H1 (cell line): ENCODE data around the gene APOBEC3H. TPM values are rescaled to one million over a fixed set of nuclear protein-coding genes. Genes with fewer than 3 reads are reported as not detected.
A peak's percentile ranks its signal among the peaks of the same experiment; 100 is the strongest.

ENCODE experiments used
- CTCF ChIA-PET: fragments of 300-600 bp; sonication (Branson Sonifier 250); formaldehyde crosslinking; loops from one replicate; lab custom pipeline; 2021; ENCODE audit not compliant: partially characterized antibody; lab: Charles Lee
- POLR2A ChIA-PET: fragments of 300-600 bp; sonication (Branson Sonifier 250); formaldehyde crosslinking; loops from one replicate; lab custom pipeline; 2021; ENCODE audit warnings: inconsistent platforms; ENCODE audit not compliant: partially characterized antibody; lab: Charles Lee
- DNase-seq, 2 experiments: peaks; one replicate each; pipeline versions ENCODE4 v3.0.0 to v3.0.0-alpha.2; 2010 to 2022; ENCODE audit warnings: low spot score in 2 of 2, low read depth in 1 of 2, mixed read lengths in 1 of 2
- FAIRE-seq: peaks from 2 replicates; lab custom pipeline; 2011; peaks lifted over from hg19 to GRCh38; lab: Jason Lieb, UNC
- H2AFZ ChIP-seq: 2 replicates; pipeline ENCODE4 v1.8.1; 2012; ENCODE audit warnings: low read length, inconsistent platforms
- H2AK5ac ChIP-seq: 2 replicates; pipeline ENCODE4 v1.6.1; 2013; ENCODE audit warnings: low read depth, low read length
- H2BK120ac ChIP-seq: replicated peaks from 2 replicates; pipeline ENCODE3; 2013; ENCODE audit warnings: low read depth, low read length, inconsistent platforms
- H2BK12ac ChIP-seq: 2 replicates; pipeline ENCODE4 v1.6.1; 2013; ENCODE audit warnings: low read depth, low read length
- H2BK15ac ChIP-seq: 2 replicates; pipeline ENCODE4 v1.6.1; 2013; ENCODE audit warnings: low read length
- H2BK20ac ChIP-seq: 2 replicates; pipeline ENCODE4 v1.6.1; 2013; ENCODE audit warnings: low read length
- H2BK5ac ChIP-seq: 2 replicates; pipeline ENCODE4 v1.6.1; 2013; ENCODE audit warnings: low read depth, low read length
- H3K14ac ChIP-seq: 2 replicates; pipeline ENCODE4 v1.6.1; 2013; ENCODE audit warnings: inconsistent platforms; ENCODE audit not compliant: insufficient read length
- H3K18ac ChIP-seq: 2 replicates; pipeline ENCODE4 v1.6.1; 2013; ENCODE audit warnings: low read length; ENCODE audit errors: extremely low read depth
- H3K23ac ChIP-seq: 2 replicates; pipeline ENCODE4 v1.6.1; 2013; ENCODE audit warnings: inconsistent platforms; ENCODE audit not compliant: insufficient read length
- H3K23me2 ChIP-seq: 2 replicates; pipeline ENCODE4 v1.6.1; 2013; ENCODE audit warnings: low read depth, low read length
- H3K27ac ChIP-seq: 2 replicates; pipeline ENCODE4 v1.6.1; 2011; ENCODE audit warnings: low read depth, low read length, inconsistent platforms
- H3K27me3 ChIP-seq, 4 experiments: replicated peaks in 1 of 4; 1 replicate in 1 of 4; 2 replicates in 3 of 4; pipeline versions ENCODE4 v1.6.1 to v1.8.1; 2011 to 2013; ENCODE audit warnings: low read length in 3 of 4, mild to moderate bottlenecking in 3 of 4, inconsistent platforms in 2 of 4, mixed read lengths in 2 of 4, moderate library complexity in 1 of 4; ENCODE audit not compliant: control insufficient read depth in 3 of 4, insufficient read depth in 3 of 4; ENCODE audit errors: extremely low read depth in 1 of 4
- H3K36me3 ChIP-seq, 4 experiments: 2 replicates each; pipeline versions ENCODE4 v1.6.1 to v1.8.1; 2011 to 2013; ENCODE audit warnings: mild to moderate bottlenecking in 4 of 4, low read length in 3 of 4, moderate library complexity in 2 of 4, control low read depth in 1 of 4, inconsistent platforms in 1 of 4; ENCODE audit not compliant: insufficient read depth in 4 of 4, control insufficient read depth in 2 of 4
- H3K4ac ChIP-seq: replicated peaks from 2 replicates; pipeline ENCODE3; 2013; ENCODE audit warnings: low read length, low read depth, mixed read lengths, inconsistent platforms; ENCODE audit not compliant: insufficient read length
- H3K4me1 ChIP-seq, 4 experiments: replicated peaks in 1 of 4; 1 replicate in 1 of 4; 2 replicates in 3 of 4; pipeline versions ENCODE4 v1.6.1 to v1.8.1; 2011 to 2013; ENCODE audit warnings: low read length in 3 of 4, inconsistent platforms in 2 of 4, mixed read lengths in 1 of 4; ENCODE audit not compliant: insufficient read depth in 4 of 4, control insufficient read depth in 3 of 4
- H3K4me2 ChIP-seq, 2 experiments: 2 replicates each; pipeline versions ENCODE4 v1.6.1 to v1.8.1; 2011 to 2013; ENCODE audit warnings: low read depth in 2 of 2, low read length in 2 of 2, control low read depth in 1 of 2, inconsistent platforms in 1 of 2, mild to moderate bottlenecking in 1 of 2; ENCODE audit not compliant: insufficient read depth in 1 of 2
- H3K4me3 ChIP-seq, 4 experiments: fragments of 200-600, 300-600 bp in 1 of 4; sonication (generic), shearing (Covaris generic), sonication (Bioruptor Twin) in 1 of 4; 2 replicates each; pipeline versions ENCODE4 v1.5.1 to v1.8.1; 2011 to 2016; ENCODE audit warnings: low read length in 4 of 4, low read depth in 3 of 4, control low read depth in 2 of 4, inconsistent platforms in 2 of 4, mild to moderate bottlenecking in 2 of 4, mixed read lengths in 1 of 4, moderate library complexity in 1 of 4; ENCODE audit not compliant: insufficient read depth in 2 of 4; ENCODE audit errors: extremely low read depth in 1 of 4
- H3K56ac ChIP-seq: replicated peaks from 2 replicates; pipeline ENCODE3; 2013; ENCODE audit warnings: low read depth, mild to moderate bottlenecking, mixed read lengths, low read length, inconsistent platforms; ENCODE audit not compliant: insufficient read length
- H3K79me1 ChIP-seq: 2 replicates; pipeline ENCODE4 v1.6.1; 2013; ENCODE audit warnings: low read depth, low read length, control low read depth
- H3K79me2 ChIP-seq, 2 experiments: 2 replicates each; pipeline versions ENCODE4 v1.6.1 to v1.8.1; 2012 to 2013; ENCODE audit warnings: low read length in 2 of 2, mild to moderate bottlenecking in 2 of 2, inconsistent platforms in 1 of 2; ENCODE audit not compliant: insufficient read depth in 2 of 2, control insufficient read depth in 1 of 2
- H3K9ac ChIP-seq, 4 experiments: replicated peaks in 1 of 4; 1 replicate in 1 of 4; 2 replicates in 3 of 4; pipeline versions ENCODE4 v1.6.1 to v1.8.1; 2011 to 2013; ENCODE audit warnings: low read depth in 3 of 4, low read length in 3 of 4, control low read depth in 2 of 4, mild to moderate bottlenecking in 2 of 4, moderate library complexity in 2 of 4, inconsistent platforms in 1 of 4; ENCODE audit errors: extremely low read depth in 1 of 4
- H3K9me3 ChIP-seq, 2 experiments: 2 replicates each; pipeline versions ENCODE4 v1.6.1 to v1.8.1; 2012 to 2013; ENCODE audit warnings: mild to moderate bottlenecking in 2 of 2, moderate library complexity in 2 of 2, control low read depth in 1 of 2, inconsistent platforms in 1 of 2, low read depth in 1 of 2, low read length in 1 of 2, mixed read lengths in 1 of 2; ENCODE audit not compliant: insufficient read depth in 2 of 2
- H4K20me1 ChIP-seq, 2 experiments: replicated peaks in 1 of 2; 2 replicates each; pipeline versions ENCODE3 to v1.8.1; 2011 to 2013; ENCODE audit warnings: inconsistent platforms in 2 of 2, low read length in 2 of 2, mild to moderate bottlenecking in 1 of 2; ENCODE audit not compliant: insufficient read depth in 2 of 2, control insufficient read depth in 1 of 2
- H4K5ac ChIP-seq: 2 replicates; pipeline ENCODE4 v1.6.1; 2013; ENCODE audit warnings: low read length, low read depth, mixed read lengths, inconsistent platforms; ENCODE audit not compliant: insufficient read length
- H4K8ac ChIP-seq: 2 replicates; pipeline ENCODE4 v1.8.0; 2013; ENCODE audit warnings: mild to moderate bottlenecking, moderate library complexity, low read length, inconsistent platforms; ENCODE audit not compliant: insufficient read depth; ENCODE audit errors: extremely low read depth
- H4K91ac ChIP-seq: replicated peaks from 2 replicates; pipeline ENCODE3; 2013; ENCODE audit warnings: low read length, mixed read lengths, inconsistent platforms; ENCODE audit not compliant: insufficient read length
- CHD2 ChIP-seq: IDR thresholded peaks from 2 replicates; pipeline ENCODE4 v1.6.1; 2012; ENCODE audit warnings: low read length, improper control_type of control experiment
- EP300 ChIP-seq, 2 experiments: IDR thresholded peaks; 1 replicate in 1 of 2; 2 replicates in 1 of 2; pipeline ENCODE4 v1.6.1; 2011 to 2012; ENCODE audit warnings: low read depth in 2 of 2, low read length in 2 of 2, mild to moderate bottlenecking in 2 of 2, borderline replicate concordance in 1 of 2, inconsistent platforms in 1 of 2, moderate library complexity in 1 of 2
- KDM1A ChIP-seq: fragments of 200-600, 300-600 bp; sonication (generic); IDR thresholded peaks from 2 replicates; pipeline ENCODE4 v1.7.1; 2016; ENCODE audit warnings: mild to moderate bottlenecking, low read length, borderline replicate concordance
- POLR2A ChIP-seq, 2 experiments: IDR thresholded peaks; 1 replicate in 1 of 2; 2 replicates in 1 of 2; pipeline ENCODE4 v1.6.1; 2011; ENCODE audit warnings: low read depth in 2 of 2, low read length in 2 of 2, mild to moderate bottlenecking in 2 of 2; ENCODE audit errors: control extremely low read depth in 1 of 2
- POU5F1 ChIP-seq: IDR thresholded peaks from 2 replicates; pipeline ENCODE4 v1.6.1; 2011; ENCODE audit warnings: low read depth, mild to moderate bottlenecking, low read length, moderate library complexity
- TCF12 ChIP-seq: IDR thresholded peaks from 2 replicates; pipeline ENCODE4 v1.6.1; 2011; ENCODE audit warnings: low read depth, mild to moderate bottlenecking, low read length
- WGBS, 2 experiments: shearing (Covaris generic) in 1 of 2; methylation state at CpG; one replicate each; pipeline versions ENCODE4 v1.1.6 to v1.1.7; 2013 to 2015; ENCODE audit warnings: low lambda C conversion rate in 2 of 2, mixed read lengths in 2 of 2, inconsistent platforms in 1 of 2, low coverage in 1 of 2, missing lambda C conversion rate in 1 of 2; ENCODE audit not compliant: insufficient replicate concordance in 2 of 2, insufficient coverage in 1 of 2, insufficient read length in 1 of 2; ENCODE audit errors: extremely low coverage in 1 of 2, missing lambda C conversion rate in 1 of 2; 5-methylcytosine and 5-hydroxymethylcytosine counted together
- polyA plus RNA-seq, 7 experiments: library from polyadenylated mRNA; depleted of rRNA in 3 of 7; stranded (reverse) in 5 of 7; unstranded in 2 of 7; fragments of >200 nt in 5 of 7; fragments of 200-250 nt in 2 of 7; gene quantifications; 1 replicate in 5 of 7; 2 replicates in 1 of 7; 4 replicates in 1 of 7; pipeline versions ENCODE4 v1.2.1 to v1.2.3, GENCODE V29; 2011 to 2013; ENCODE audit warnings: missing spikeins in 2 of 7, mixed read lengths in 2 of 7
- total RNA-seq: library from RNA; stranded (reverse); fragmentation: NEBNext Ultra II Directional; extraction: Animal tissue kit (Norgen Biotek cat#: 25700); gene quantifications from 2 replicates; pipeline ENCODE4 v1.2.1, GENCODE V29; 2021

Gene APOBEC3H
- total and polyA plus RNA-seq, 2 of the 8 experiments (the other 6 are each of a cell fraction or from before 2014, with no cell fraction given), result 0.47 to 0.56 TPM

DNA sequence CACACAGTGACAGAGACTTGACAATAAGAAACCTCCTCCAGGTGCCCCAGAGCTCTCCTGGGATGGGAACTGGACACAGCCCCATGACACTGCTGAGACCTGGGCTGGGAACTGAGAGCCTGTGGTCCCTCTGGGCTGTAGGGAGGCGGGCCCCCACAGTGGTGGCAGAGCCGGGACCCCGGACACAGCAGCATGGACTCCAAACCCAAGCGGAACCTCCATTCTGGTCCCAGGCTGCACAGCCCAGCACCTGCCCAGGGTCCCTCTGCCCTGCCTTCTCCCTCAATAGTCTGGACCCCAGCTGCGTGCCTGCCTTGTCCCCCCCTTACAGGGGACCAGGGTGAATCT, 8.4 kb upstream of the APOBEC3H start:
- Histone ChIP-seq H3K4ac (peak overlapping the region; percentile 85), H3K9ac (peak overlapping the region in 1 of 4 experiments; percentile 44; a peak in 1 of 7 replicates), H2BK15ac (peak overlapping the region; percentile 100), H3K4me3 (no peak overlapping the region), H2BK20ac (0 out of 2 replicates have a peak overlapping the region, but pooled peaks have one; percentile 23), H4K20me1 (peaks cover 0 to 2% of the 10 kb centered on the region in 2 experiments), H3K79me2 (no peaks in the 10 kb centered on the region), H3K27me3 (peaks cover 0 to 2% (median 0%) of the 10 kb centered on the region in 4 experiments; a peak in 2 of 7 replicates), H4K8ac (no peak overlapping the region), H2BK5ac (peak overlapping the region; percentile 66; the same call in 1 of the 2 replicates), H3K56ac (no peak overlapping the region), H3K27ac (no peak overlapping the region), H2AFZ (no peak overlapping the region), H3K79me1 (no peaks in the 10 kb centered on the region), H3K4me2 (no peak overlapping the region), H3K4me1 (peaks cover 0 to 8% (median 6%) of the 10 kb centered on the region in 4 experiments; a peak in 6 of 7 replicates), H3K23me2 (peaks cover 2% of the 10 kb centered on the region; the same call in 1 of the 2 replicates), H3K9me3 (no peaks in the 10 kb centered on the region), H4K91ac (peak overlapping the region; percentile 99), H2BK12ac (0 out of 2 replicates have a peak overlapping the region, but pooled peaks have one; percentile 99), H2BK120ac (no peak overlapping the region), H3K18ac (no peak overlapping the region), H2AK5ac (peak overlapping the region; percentile 100), H3K36me3 (no peaks in the 10 kb centered on the region), H4K5ac (peak overlapping the region; percentile 29), H3K14ac (no peak overlapping the region), H3K23ac (no peak overlapping the region)
- ChIA-PET CTCF (interaction anchor here (0.6 to 1.6 kb wide), 7 partner anchors 11 to 243 kb away, joined by 3 to 4 read pairs (median 3); no protein-coding TSS in a partner anchor), POLR2A (interaction anchor here (0.7 to 2.0 kb wide), 6 partner anchors 10 to 230 kb away, joined by 3 to 8 read pairs (median 4); partner anchors contain the start of gene RPL3)
- DNase-seq (no peak), FAIRE-seq (no peak)
- 88% methylated on average over 5 of the region's 5 CpGs; no CpG with 5 or more reads in 1 of the 2 experiments for WGBS, 2 experiments
- no peak for TF ChIP-seq KDM1A
- no peak for TF ChIP-seq CHD2
- no peak for TF ChIP-seq EP300 (IDR thresholded peaks at IDR 0.05; ENCODE audit: borderline replicate concordance in 1 of 2, low read depth in 2 of 2, low read length in 2 of 2)
- TF ChIP-seq POLR2A (IDR thresholded peaks at IDR 0.05; ENCODE audit: control extremely low read depth in 1 of 2, low read depth in 2 of 2, low read length in 2 of 2), result no peak
- no peak for TF ChIP-seq TCF12
- no peak for TF ChIP-seq POU5F1
